ENCODE results near the gene STEAP3.

Gene STEAP3

DNA sequence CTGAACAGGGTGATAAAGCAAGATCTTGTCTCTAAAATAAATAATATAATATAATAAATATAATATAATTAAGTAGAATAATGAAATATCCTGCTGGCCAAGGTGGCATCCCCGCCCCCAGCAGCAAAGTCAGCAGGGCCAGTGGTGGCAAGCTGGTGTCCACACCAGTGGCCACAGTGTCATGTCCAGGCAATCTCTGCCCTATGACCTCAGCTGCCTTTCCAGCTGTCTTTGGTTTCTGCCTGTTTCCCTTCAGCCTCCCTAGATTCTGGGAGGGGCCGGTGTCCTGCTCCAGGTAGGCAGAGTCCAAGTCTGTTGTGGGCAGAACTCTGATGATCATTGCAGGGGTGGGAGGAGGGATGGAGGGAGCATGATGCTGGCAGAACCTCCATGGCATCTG, 16.2 kb upstream of the STEAP3 start:
- Mint-ChIP-seq H3K9me3 (no peaks in the 10 kb centered on the region), H3K27me3 (ENCODE audit: low read depth) (peaks cover 3% of the 10 kb centered on the region), H3K4me3 (no peak overlapping the region), H3K36me3 (ENCODE audit: low read depth) (no peaks in the 10 kb centered on the region), H3K27ac (no peak overlapping the region), H3K4me1 (ENCODE audit: low read depth) (no peaks in the 10 kb centered on the region)
- DNase-seq (ENCODE audit: low spot score), result no peak

DNA sequence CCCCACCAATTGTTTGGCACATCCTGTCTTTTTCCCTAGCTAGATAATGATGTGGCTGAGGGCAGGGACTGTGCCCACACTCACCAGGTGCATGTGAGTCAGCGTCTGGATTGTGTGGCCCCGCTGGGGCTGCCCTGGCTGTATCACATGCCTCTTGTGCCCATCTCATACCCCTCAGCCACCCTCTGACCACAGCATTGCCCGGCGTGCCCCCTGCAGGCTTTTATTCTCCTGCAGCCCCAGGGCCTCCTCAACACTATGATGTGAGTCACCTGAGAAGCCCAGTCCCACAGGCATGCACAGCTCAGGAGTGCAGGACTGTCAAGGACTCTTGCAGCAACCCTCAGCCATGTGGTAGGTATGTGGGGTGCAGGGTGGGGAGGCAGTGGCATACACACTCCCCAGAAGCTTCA, 14.8 kb upstream of the STEAP3 start:
- Mint-ChIP-seq H3K36me3 (ENCODE audit: low read depth) (no peaks in the 10 kb centered on the region), H3K27me3 (ENCODE audit: low read depth) (peaks cover 3% of the 10 kb centered on the region), H3K4me1 (ENCODE audit: low read depth) (no peaks in the 10 kb centered on the region), H3K27ac (no peak overlapping the region), H3K4me3 (no peak overlapping the region), H3K9me3 (no peaks in the 10 kb centered on the region)
- no peak for DNase-seq (ENCODE audit: low spot score)

- Mint-ChIP-seq H3K27me3 (ENCODE audit: low read depth) (peaks cover 3% of the 10 kb centered on the region), H3K4me1 (ENCODE audit: low read depth) (no peaks in the 10 kb centered on the region), H3K4me3 (no peak overlapping the region), H3K36me3 (ENCODE audit: low read depth) (no peaks in the 10 kb centered on the region), H3K9me3 (no peaks in the 10 kb centered on the region), H3K27ac (no peak overlapping the region)
- no peak for DNase-seq (ENCODE audit: low spot score)
Observed at GRCh38 chr2:119212139-119212800, 11.4 kb upstream of the STEAP3 start.

DNA sequence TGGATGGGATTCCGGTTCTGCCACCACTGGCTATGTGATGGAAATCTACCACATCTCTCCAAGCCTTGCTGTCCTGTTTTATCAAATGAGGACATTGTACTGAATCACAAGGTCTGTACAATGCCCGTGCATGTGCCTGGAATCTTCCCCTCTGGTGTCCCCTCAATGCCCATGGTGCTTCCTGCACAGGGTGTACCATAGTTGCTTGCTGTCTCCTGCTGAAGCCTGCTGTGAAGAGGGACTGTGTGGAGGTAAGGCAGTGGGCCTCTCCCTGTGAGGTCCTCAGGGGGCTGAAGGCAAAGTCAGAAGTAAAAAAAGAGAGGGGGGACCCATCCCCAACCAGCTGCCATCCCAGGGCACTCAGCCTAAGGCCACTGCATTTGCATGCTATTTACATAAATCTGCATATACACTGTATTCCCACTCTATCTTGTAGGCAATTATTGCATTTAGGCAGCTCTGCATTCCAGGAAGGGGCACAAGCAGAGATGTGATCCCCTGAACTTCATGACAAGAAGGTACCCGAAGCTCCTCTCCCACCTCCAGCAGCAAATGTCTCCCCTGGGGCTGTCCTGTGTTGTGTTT, 9.1 kb upstream of the STEAP3 start:
- H3K36me3 Mint-ChIP-seq (ENCODE audit: low read depth), result no peaks in the 10 kb centered on the region
- no peak overlapping the region for H3K27ac Mint-ChIP-seq

DNA sequence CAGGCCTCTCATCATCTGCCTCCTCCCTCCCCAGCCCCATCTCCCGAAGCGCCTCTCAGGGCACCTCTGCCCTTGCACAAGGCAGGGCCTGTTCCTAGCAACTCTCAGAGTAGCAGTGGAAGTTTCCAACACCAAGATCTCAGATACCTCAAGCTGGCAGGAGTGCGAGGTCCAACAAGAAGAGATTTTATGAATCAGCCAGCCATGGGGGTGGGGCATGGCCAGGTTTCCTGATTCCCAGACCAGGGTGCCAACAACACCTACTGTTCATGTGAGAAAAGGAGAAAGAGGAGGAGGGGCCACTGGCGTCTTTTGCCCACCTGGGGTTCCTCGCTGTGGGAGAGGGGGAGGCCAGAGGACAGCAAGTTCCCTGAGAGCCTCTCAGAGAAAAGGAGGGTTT, 6.6 kb upstream of the STEAP3 start:
- DNase-seq (ENCODE audit: low spot score), result no peak
- Mint-ChIP-seq H3K27me3 (ENCODE audit: low read depth) (peaks cover 5% of the 10 kb centered on the region), H3K36me3 (ENCODE audit: low read depth) (no peaks in the 10 kb centered on the region), H3K4me1 (ENCODE audit: low read depth) (no peaks in the 10 kb centered on the region), H3K9me3 (no peaks in the 10 kb centered on the region), H3K4me3 (no peak overlapping the region), H3K27ac (no peak overlapping the region)

More for the DNA sequence above, 9.1 kb upstream of the STEAP3 start:
- Mint-ChIP-seq H3K27me3 (ENCODE audit: low read depth) (peaks cover 3% of the 10 kb centered on the region), H3K9me3 (no peaks in the 10 kb centered on the region), H3K4me3 (no peak overlapping the region), H3K4me1 (ENCODE audit: low read depth) (no peaks in the 10 kb centered on the region)
- no peak for DNase-seq (ENCODE audit: low spot score)

GRCh38 chr2:119218478-119219064, 5.1 kb upstream of the STEAP3 start:
- no peaks in the 10 kb centered on the region for H3K9me3 Mint-ChIP-seq
- no peak overlapping the region for H3K4me3 Mint-ChIP-seq
- no peaks in the 10 kb centered on the region for H3K36me3 Mint-ChIP-seq (ENCODE audit: low read depth)
- no peak overlapping the region for H3K27ac Mint-ChIP-seq
- DNase-seq (ENCODE audit: low spot score), result no peak
- H3K4me1 Mint-ChIP-seq (ENCODE audit: low read depth), result no peaks in the 10 kb centered on the region
- H3K27me3 Mint-ChIP-seq (ENCODE audit: low read depth), result peaks cover 18% of the 10 kb centered on the region

DNA sequence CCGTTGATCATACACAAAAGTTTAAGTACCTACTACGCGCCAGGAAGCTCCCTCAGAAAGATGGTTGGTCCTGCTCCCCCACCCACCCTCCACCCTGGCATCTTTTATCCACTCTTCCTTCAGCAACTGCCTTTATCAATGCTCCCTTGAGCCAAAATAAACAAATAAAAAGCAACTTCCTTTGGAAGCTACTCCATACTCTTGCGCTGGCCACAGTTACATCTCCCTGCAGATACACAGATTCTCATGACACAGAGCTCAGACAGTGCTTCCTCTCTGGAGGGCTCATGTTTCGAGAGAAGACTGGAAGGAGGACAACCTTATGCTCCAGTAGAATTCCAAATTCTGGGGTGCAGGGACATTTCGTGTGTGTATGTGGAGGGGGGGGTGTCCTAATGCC, 3.8 kb upstream of the STEAP3 start:
- Mint-ChIP-seq H3K4me3 (no peak overlapping the region), H3K4me1 (ENCODE audit: low read depth) (no peaks in the 10 kb centered on the region), H3K36me3 (ENCODE audit: low read depth) (no peaks in the 10 kb centered on the region), H3K9me3 (no peaks in the 10 kb centered on the region), H3K27me3 (ENCODE audit: low read depth) (peaks cover 23% of the 10 kb centered on the region), H3K27ac (no peak overlapping the region)
- DNase-seq (ENCODE audit: low spot score), result no peak

GRCh38 chr2:119220720-119221301, 2.8 kb upstream of the STEAP3 start:
- peaks cover 33% of the 10 kb centered on the region for H3K27me3 Mint-ChIP-seq (ENCODE audit: low read depth)
- DNase-seq (ENCODE audit: low spot score), result no peak
- no peaks in the 10 kb centered on the region for H3K9me3 Mint-ChIP-seq
- no peak overlapping the region for H3K27ac Mint-ChIP-seq
- no peak overlapping the region for H3K4me3 Mint-ChIP-seq
- H3K36me3 Mint-ChIP-seq (ENCODE audit: low read depth), result no peaks in the 10 kb centered on the region
- H3K4me1 Mint-ChIP-seq (ENCODE audit: low read depth), result no peaks in the 10 kb centered on the region

DNA sequence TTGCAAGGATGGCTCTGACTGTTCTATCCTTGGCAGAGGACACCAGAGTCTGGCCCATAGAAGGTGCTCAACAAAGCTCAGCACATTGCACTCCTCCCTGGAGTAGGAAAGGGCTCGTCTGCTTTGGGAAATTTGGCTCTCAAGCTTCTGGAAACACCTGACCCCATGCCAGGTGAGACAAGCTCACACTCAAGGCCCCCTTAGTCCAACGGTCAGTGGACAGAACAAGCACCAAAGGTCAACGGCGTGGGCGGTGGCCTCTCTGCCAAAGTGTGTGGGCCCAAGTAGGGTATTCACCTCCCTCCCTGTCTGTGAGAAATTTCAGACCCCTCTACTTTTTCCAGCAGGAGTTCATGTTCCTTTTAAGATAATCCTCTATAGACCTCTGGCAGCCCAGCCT, 2.0 kb upstream of the STEAP3 start:
- no peaks in the 10 kb centered on the region for H3K36me3 Mint-ChIP-seq (ENCODE audit: low read depth)
- no peak overlapping the region for H3K27ac Mint-ChIP-seq
- H3K4me3 Mint-ChIP-seq, result no peak overlapping the region
- H3K27me3 Mint-ChIP-seq (ENCODE audit: low read depth), result peaks cover 38% of the 10 kb centered on the region
- DNase-seq (ENCODE audit: low spot score), result no peak
- H3K4me1 Mint-ChIP-seq (ENCODE audit: low read depth), result no peaks in the 10 kb centered on the region
- no peaks in the 10 kb centered on the region for H3K9me3 Mint-ChIP-seq

- DNase-seq (ENCODE audit: low spot score), result no peak
- Mint-ChIP-seq H3K4me1 (ENCODE audit: low read depth) (no peaks in the 10 kb centered on the region), H3K27me3 (ENCODE audit: low read depth) (peaks cover 40% of the 10 kb centered on the region), H3K4me3 (no peak overlapping the region), H3K27ac (no peak overlapping the region), H3K36me3 (ENCODE audit: low read depth) (no peaks in the 10 kb centered on the region), H3K9me3 (no peaks in the 10 kb centered on the region)
Observed at GRCh38 chr2:119222213-119222612, 1.4 kb upstream of the STEAP3 start.

DNA sequence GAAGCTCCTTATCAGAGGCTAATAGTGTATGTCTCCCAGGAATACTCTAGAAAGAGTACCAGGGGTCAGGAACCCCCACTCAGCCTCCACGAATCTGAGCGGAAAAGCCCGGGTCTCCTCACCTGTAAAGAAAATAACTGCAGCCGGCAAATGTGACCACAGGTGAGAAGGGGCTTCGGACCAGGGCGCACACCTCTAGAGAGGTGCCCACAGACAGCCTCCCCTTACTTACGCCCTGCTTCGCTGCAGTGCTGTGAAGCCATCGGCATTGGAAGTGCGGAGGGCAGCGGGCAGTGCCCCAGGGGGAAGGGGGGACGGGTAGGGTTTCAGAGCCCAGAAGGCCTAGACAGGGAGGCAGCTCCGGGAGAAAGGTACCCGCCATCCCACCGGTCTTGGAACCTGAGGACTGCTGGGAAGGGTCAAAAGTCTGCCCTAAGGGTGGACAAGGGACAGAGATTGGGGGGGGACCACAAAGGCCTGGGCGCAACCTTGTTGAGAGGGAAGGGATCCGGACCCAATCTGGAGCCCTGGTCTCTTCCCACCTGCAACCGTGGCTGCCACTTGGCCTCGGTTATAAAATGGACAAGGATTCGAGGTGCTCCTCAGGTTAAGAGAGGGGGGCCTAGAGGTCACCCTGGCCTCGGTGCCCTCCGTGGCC, 642 bp upstream of the STEAP3 start:
- H3K36me3 Mint-ChIP-seq (ENCODE audit: low read depth), result no peaks in the 10 kb centered on the region
- H3K4me3 Mint-ChIP-seq, result no peak overlapping the region
- no peak overlapping the region for H3K27ac Mint-ChIP-seq
- DNase-seq (ENCODE audit: low spot score), result no peak
- H3K27me3 Mint-ChIP-seq (ENCODE audit: low read depth), result peaks cover 40% of the 10 kb centered on the region
- H3K9me3 Mint-ChIP-seq, result no peaks in the 10 kb centered on the region
- no peaks in the 10 kb centered on the region for H3K4me1 Mint-ChIP-seq (ENCODE audit: low read depth)

GRCh38 chr2:119224391-119225104, 914 bp downstream of the STEAP3 start:
- H3K4me1 Mint-ChIP-seq (ENCODE audit: low read depth), result no peaks in the 10 kb centered on the region
- DNase-seq (ENCODE audit: low spot score), result no peak
- no peaks in the 10 kb centered on the region for H3K9me3 Mint-ChIP-seq
- H3K27ac Mint-ChIP-seq, result no peak overlapping the region
- H3K4me3 Mint-ChIP-seq, result no peak overlapping the region
- no peaks in the 10 kb centered on the region for H3K36me3 Mint-ChIP-seq (ENCODE audit: low read depth)
- peaks cover 40% of the 10 kb centered on the region for H3K27me3 Mint-ChIP-seq (ENCODE audit: low read depth)

DNA sequence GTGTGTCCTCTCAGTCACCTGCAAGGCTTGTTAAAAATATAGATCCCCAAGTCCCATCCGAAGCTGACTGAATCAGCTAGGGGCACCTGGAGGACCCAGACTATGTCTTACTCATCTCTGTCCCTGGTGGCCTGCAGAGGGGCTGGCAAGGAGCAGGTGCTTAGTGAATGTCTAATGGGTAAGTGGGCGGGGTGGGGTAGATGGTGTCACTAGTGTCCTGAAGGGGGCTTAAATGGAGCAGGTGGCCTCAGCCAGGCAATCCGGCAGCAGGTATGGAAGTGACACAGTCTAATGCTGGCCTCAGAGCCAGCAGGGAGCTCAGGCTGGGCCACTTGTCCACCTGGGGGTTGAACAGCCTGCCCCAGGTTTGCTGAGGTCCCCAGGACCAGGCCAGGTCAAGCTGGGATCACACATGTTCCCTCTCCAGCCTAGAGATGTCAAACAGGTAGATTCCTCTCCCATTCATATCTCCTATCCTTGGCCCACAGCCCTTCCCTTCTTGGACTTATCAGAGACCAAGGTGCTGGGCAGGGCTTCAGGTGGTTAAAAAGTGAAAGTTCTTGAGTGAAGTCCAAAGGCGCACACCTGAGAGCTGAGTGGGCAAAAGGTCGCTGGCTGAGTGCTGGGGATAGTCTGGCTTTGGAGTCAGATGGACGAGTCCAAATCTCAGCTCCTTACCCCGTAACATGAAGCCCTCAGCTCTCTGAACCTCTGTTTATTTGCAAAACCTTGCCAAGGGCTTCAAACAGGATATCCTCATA, 1.7 kb downstream of the STEAP3 start:
- DNase-seq (ENCODE audit: low spot score), result no peak
- Mint-ChIP-seq H3K4me1 (ENCODE audit: low read depth) (no peaks in the 10 kb centered on the region), H3K4me3 (no peak overlapping the region), H3K9me3 (no peaks in the 10 kb centered on the region), H3K27me3 (ENCODE audit: low read depth) (peaks cover 40% of the 10 kb centered on the region), H3K27ac (no peak overlapping the region), H3K36me3 (ENCODE audit: low read depth) (no peaks in the 10 kb centered on the region)
